Glutamatergic neuron (in vitro differentiated cells): Measurements from ENCODE around the gene TOP3A. TPM values are rescaled to one million over a fixed set of nuclear protein-coding genes. Genes with fewer than 3 reads are reported as not detected.

Source experiments
- DNase-seq: peaks from one replicate; pipeline ENCODE4 v3.0.0; 2022
- H3K27ac Mint-ChIP-seq: one replicate; pipeline ENCODE4 v1.8.0; 2020; ENCODE audit warnings: mild to moderate bottlenecking, mixed read lengths, inconsistent platforms; ENCODE audit not compliant: unreplicated experiment
- H3K27me3 Mint-ChIP-seq: one replicate; pipeline ENCODE4 v1.8.0; 2020; ENCODE audit warnings: mild to moderate bottlenecking, moderate library complexity, mixed read lengths, inconsistent platforms; ENCODE audit not compliant: unreplicated experiment
- H3K36me3 Mint-ChIP-seq: one replicate; pipeline ENCODE4 v1.8.0; 2020; ENCODE audit warnings: mild to moderate bottlenecking, mixed read lengths, inconsistent platforms; ENCODE audit not compliant: unreplicated experiment
- H3K4me1 Mint-ChIP-seq: one replicate; pipeline ENCODE4 v1.8.0; 2020; ENCODE audit warnings: mild to moderate bottlenecking, low read depth, mixed read lengths, inconsistent platforms; ENCODE audit not compliant: unreplicated experiment
- H3K4me3 Mint-ChIP-seq: one replicate; pipeline ENCODE4 v1.8.0; 2020; ENCODE audit warnings: mild to moderate bottlenecking, mixed read lengths, inconsistent platforms; ENCODE audit not compliant: unreplicated experiment
- H3K9me3 Mint-ChIP-seq: one replicate; pipeline ENCODE4 v1.8.0; 2020; ENCODE audit warnings: mild to moderate bottlenecking, moderate library complexity, mixed read lengths, inconsistent platforms; ENCODE audit not compliant: unreplicated experiment
- total RNA-seq: library from RNA; stranded (reverse); fragmentation: NEBNext Ultra II Directional; extraction: Animal tissue kit (Norgen Biotek cat#: 25700); gene quantifications from one replicate; pipeline ENCODE4 v1.2.1, GENCODE V29; 2021; ENCODE audit not compliant: unreplicated experiment
- TF ChIP-seq, protein P1 (sequence below): fragments of 200-600 bp; sonication (generic); IDR thresholded peaks from one replicate; pipeline ENCODE4 v1.5.0; 2021; ENCODE audit not compliant: partially characterized antibody, unreplicated experiment

The TOP3A gene
- total RNA-seq, 1 donor from 2014 or later = 58.6 TPM

DNA sequence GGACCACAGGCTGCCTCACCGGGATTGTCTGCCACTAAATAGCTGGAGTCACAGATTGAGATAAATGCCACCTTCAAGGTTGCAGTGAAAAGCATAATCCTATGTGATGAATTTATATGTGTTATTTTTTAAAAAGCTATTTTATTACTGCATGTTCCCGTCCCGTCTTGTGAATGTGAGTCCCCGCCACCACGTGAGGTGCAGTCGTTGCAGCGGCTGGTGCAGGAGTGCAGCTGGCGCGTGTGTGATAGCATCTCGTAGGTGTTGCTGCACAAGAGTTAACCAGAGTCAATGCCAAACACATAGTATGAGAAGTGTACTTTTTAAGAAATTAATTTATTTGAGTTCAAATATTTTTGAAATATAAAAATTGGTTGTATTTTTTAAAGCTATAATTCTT lies 12.8 kb upstream of the TOP3A start:
- Mint-ChIP-seq H3K9me3 (peaks cover 1% of the 10 kb centered on the region), H3K4me1 (no peaks in the 10 kb centered on the region), H3K4me3 (no peak overlapping the region), H3K27me3 (peaks cover 2% of the 10 kb centered on the region), H3K36me3 (no peaks in the 10 kb centered on the region), H3K27ac (no peak overlapping the region)
- no peak for DNase-seq
- TF ChIP-seq, protein P1, sequence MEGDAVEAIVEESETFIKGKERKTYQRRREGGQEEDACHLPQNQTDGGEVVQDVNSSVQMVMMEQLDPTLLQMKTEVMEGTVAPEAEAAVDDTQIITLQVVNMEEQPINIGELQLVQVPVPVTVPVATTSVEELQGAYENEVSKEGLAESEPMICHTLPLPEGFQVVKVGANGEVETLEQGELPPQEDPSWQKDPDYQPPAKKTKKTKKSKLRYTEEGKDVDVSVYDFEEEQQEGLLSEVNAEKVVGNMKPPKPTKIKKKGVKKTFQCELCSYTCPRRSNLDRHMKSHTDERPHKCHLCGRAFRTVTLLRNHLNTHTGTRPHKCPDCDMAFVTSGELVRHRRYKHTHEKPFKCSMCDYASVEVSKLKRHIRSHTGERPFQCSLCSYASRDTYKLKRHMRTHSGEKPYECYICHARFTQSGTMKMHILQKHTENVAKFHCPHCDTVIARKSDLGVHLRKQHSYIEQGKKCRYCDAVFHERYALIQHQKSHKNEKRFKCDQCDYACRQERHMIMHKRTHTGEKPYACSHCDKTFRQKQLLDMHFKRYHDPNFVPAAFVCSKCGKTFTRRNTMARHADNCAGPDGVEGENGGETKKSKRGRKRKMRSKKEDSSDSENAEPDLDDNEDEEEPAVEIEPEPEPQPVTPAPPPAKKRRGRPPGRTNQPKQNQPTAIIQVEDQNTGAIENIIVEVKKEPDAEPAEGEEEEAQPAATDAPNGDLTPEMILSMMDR = no peak

DNA sequence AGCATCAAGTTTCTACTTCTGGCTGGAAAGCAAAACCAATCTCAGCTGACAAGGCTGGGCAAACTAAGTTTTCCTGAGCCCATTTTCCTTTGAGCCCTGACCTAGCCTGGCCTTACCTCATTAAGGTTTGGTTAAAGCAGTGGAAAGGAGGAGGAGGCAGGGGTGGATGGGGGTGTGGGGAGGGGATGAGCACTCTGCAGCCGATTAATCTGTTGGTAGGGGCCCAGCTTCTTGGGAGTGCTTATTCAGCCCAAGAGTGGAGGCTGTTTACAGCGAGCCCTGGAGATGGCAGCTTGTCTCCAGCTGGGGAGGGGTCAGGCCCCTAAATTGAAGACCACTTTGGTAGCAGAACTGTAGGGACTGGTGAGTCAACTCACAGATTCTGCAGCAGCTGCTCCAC lies 12.3 kb upstream of the TOP3A start:
- Mint-ChIP-seq H3K9me3 (peaks cover 1% of the 10 kb centered on the region), H3K4me1 (no peaks in the 10 kb centered on the region), H3K4me3 (no peak overlapping the region), H3K27ac (no peak overlapping the region), H3K27me3 (peaks cover 2% of the 10 kb centered on the region), H3K36me3 (no peaks in the 10 kb centered on the region)
- TF ChIP-seq, protein P1 = no peak
- DNase-seq = no peak

GRCh38 chr17:18326572-18326971 lies 11.8 kb upstream of the TOP3A start:
- H3K27ac Mint-ChIP-seq = no peak overlapping the region
- no peaks in the 10 kb centered on the region for H3K4me1 Mint-ChIP-seq
- peaks cover 2% of the 10 kb centered on the region for H3K27me3 Mint-ChIP-seq
- TF ChIP-seq, protein P1 = no peak
- H3K36me3 Mint-ChIP-seq = no peaks in the 10 kb centered on the region
- peaks cover 3% of the 10 kb centered on the region for H3K9me3 Mint-ChIP-seq
- H3K4me3 Mint-ChIP-seq = no peak overlapping the region
- DNase-seq = no peak

- H3K4me3 Mint-ChIP-seq = no peak overlapping the region
- H3K27me3 Mint-ChIP-seq = peaks cover 2% of the 10 kb centered on the region
- DNase-seq = no peak
- H3K27ac Mint-ChIP-seq = no peak overlapping the region
- TF ChIP-seq, protein P1 = no peak
- H3K4me1 Mint-ChIP-seq = no peaks in the 10 kb centered on the region
- H3K36me3 Mint-ChIP-seq = no peaks in the 10 kb centered on the region
- H3K9me3 Mint-ChIP-seq = peaks cover 3% of the 10 kb centered on the region
Observed at GRCh38 chr17:18326039-18326438, 11.2 kb upstream of the TOP3A start.

DNA sequence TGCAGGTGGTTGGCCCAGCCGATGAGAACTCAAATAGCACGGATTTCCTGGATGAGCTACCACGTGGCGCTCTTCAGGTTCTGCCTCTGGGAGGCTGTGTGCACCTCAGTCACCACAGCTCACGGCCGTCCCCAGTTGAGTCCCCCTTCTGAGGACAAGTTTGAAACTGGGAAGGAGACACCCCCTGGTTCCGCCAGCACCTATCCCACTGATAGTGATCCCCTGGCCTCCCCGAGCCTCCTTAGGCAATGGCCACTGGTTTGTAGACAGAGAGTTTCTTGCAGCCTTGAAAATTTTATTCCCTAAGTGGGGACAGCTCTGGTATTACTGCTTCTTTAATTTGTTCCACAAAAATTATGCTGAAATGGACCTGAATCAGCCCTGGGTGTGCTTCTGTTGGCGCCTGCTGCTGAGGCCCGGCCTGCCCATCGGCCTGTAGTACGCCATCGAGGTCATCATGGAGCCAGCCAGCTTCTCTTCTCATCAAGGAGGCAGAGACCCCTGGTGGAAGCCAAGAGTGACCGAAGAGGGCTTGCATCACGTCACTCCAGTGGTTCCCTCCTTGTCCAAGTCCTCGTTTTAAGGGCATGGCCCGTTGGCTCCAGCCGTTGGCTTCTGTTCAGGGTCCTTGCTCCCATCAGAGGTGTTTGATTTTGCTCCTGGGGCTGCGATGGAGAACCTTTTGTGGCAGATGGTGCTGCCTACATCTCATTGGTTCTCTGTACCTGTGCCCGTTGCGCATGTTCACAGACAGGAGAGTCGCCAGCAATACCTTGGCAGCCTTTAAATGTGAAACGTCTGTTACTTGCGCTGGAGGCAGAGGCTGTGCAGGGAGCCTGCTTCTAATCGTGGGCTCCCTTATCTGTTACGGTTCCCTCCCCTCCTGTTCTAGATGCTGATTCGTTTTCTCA lies 9.6 kb upstream of the TOP3A start:
- no peaks in the 10 kb centered on the region for H3K36me3 Mint-ChIP-seq
- H3K9me3 Mint-ChIP-seq = peaks cover 3% of the 10 kb centered on the region
- H3K4me3 Mint-ChIP-seq = no peak overlapping the region
- DNase-seq = no peak
- H3K27ac Mint-ChIP-seq = no peak overlapping the region
- TF ChIP-seq, protein P1 = no peak
- peaks cover 2% of the 10 kb centered on the region for H3K27me3 Mint-ChIP-seq
- peaks cover 10% of the 10 kb centered on the region for H3K4me1 Mint-ChIP-seq
